Omental fat pad (tissue), 4 donors: ENCODE results near the gene MTMR1. TPM values are rescaled to one million over a fixed set of nuclear protein-coding genes. Genes with fewer than 3 reads are reported as not detected.

Experiments used
- ATAC-seq: fragments of 150-250 bp; one replicate; pipeline ENCODE4 v1.9.1; 2016; ENCODE audit warnings: mild to moderate bottlenecking, moderate library complexity; ENCODE audit not compliant: low FRiP score
- DNase-seq: peaks from one replicate; pipeline ENCODE4 v3.0.0-alpha.2; 2019; ENCODE audit warnings: low spot score
- CTCF ChIP-seq, 3 donors: fragments of 450-650 bp; IDR thresholded peaks; one replicate each; pipeline ENCODE4 v1.5.1; 2016 to 2017; ENCODE audit warnings: antibody characterized with exemption in 3 of 3, mild to moderate bottlenecking in 3 of 3, moderate library complexity in 2 of 3
- total RNA-seq, 4 donors: library from RNA; depleted of rRNA; stranded (reverse); fragments of >200 nt; gene quantifications; one replicate each; pipeline ENCODE4 v1.1.0, GENCODE V29; 2016

Gene MTMR1
- 10 to 100 TPM; 12.3 to 18.1 (median 14.4) TPM for total RNA-seq

- no peak for TF ChIP-seq CTCF (IDR thresholded peaks at IDR 0.05)
- ATAC-seq = peak; percentile 48
- no peak for DNase-seq
Observed at GRCh38 chrX:150692831-150693724, at the start of gene MTMR1. MTMR1 (plus strand) TSS chrX:150693396; CDS start chrX:150693531, 135 bp downstream.

- ATAC-seq (no peak), DNase-seq (no peak)
- no peak for TF ChIP-seq CTCF (IDR thresholded peaks at IDR 0.05)
Observed at GRCh38 chrX:150643958-150644357, 49.2 kb upstream of the MTMR1 start.

GRCh38 chrX:150644422-150644821, 48.8 kb upstream of the MTMR1 start:
- DNase-seq (no peak), ATAC-seq (no peak)
- TF ChIP-seq CTCF (IDR thresholded peaks at IDR 0.05) = no peak

GRCh38 chrX:150647331-150647730, 45.9 kb upstream of the MTMR1 start:
- TF ChIP-seq CTCF (IDR thresholded peaks at IDR 0.05) = no peak
- DNase-seq (no peak), ATAC-seq (no peak)

GRCh38 chrX:150648296-150648940, 44.8 kb upstream of the MTMR1 start:
- no peak for ATAC-seq
- DNase-seq = no peak
- TF ChIP-seq CTCF (IDR thresholded peaks at IDR 0.05) = no peak

GRCh38 chrX:150649096-150649870, 43.9 kb upstream of the MTMR1 start:
- TF ChIP-seq CTCF (IDR thresholded peaks at IDR 0.05) = no peak
- DNase-seq (no peak), ATAC-seq (peak; percentile 76)
